ENCODE measurements around the gene VPS72. TPM values are rescaled to one million over a fixed set of nuclear protein-coding genes. Genes with fewer than 3 reads are reported as not detected.

Gene VPS72
- total and polyA plus RNA-seq, 2 of the 13 experiments (the other 11 are each of a cell fraction or from before 2014, with no cell fraction given), result 33.7 to 34.5 TPM

GRCh38 chr1:151130987-151131586 is 58.9 kb downstream of the VPS72 start:
- no peaks in the 10 kb centered on the region for H3K9me3 ChIP-seq (ENCODE audit: low read length)
- H3K27ac ChIP-seq (ENCODE audit: extremely low read length, insufficient read depth, low read length), result no peak overlapping the region
- TF ChIP-seq ZNF407 (CRISPR knock-in tag; IDR thresholded peaks at IDR 0.05; ENCODE audit: not compliant biosample characterization) (no peak), ZNF567 (CRISPR knock-in tag; IDR thresholded peaks at IDR 0.05; ENCODE audit: borderline replicate concordance) (no peak), ZNF629 (CRISPR knock-in tag; conservative IDR thresholded peaks at IDR 0.05) (peak; percentile 49; the same call in 1 of the 2 replicates), WIZ (CRISPR knock-in tag; IDR thresholded peaks at IDR 0.05) (no peak), ZBTB39 (CRISPR knock-in tag; IDR thresholded peaks at IDR 0.05) (no peak), ZNF367 (CRISPR knock-in tag; IDR thresholded peaks at IDR 0.05; ENCODE audit: borderline replicate concordance) (no peak), AGO2 (optimal IDR thresholded peaks at IDR 0.05; ENCODE audit: low read depth, low read length) (peak; percentile 32), TOE1 (CRISPR knock-in tag; IDR thresholded peaks at IDR 0.05) (no peak), ZMYM4 (CRISPR knock-in tag; IDR thresholded peaks at IDR 0.05) (no peak)
- CTCF ChIA-PET (ENCODE audit: low intra/inter-chr PET ratio, low total read pairs), result no interaction called here
- intact Hi-C loops (cut with micrococcal nuclease; ENCODE audit: unreplicated experiment) (no loop called here), in situ Hi-C loops (cut with HindIII; ENCODE audit: extremely low pct_ligation_motif_present, low pct_unique_long_range_greater_than_20kb) (no loop called here)
- 87% methylated on average over 42 of the region's 45 CpGs for WGBS (ENCODE audit: low lambda C conversion rate)
- POLR2A ChIA-PET, result no interaction called here
- no peaks in the 10 kb centered on the region for H4K20me1 ChIP-seq (ENCODE audit: insufficient read depth, low read length)
- ATAC-seq (no peak), DNase-seq (ENCODE audit: low spot score) (no peak), FAIRE-seq (no peak)
- no peak overlapping the region for H3K4me2 ChIP-seq (ENCODE audit: low read depth, low read length)
- peaks cover 5% of the 10 kb centered on the region; the same call in 1 of the 2 replicates for H3K4me1 ChIP-seq (ENCODE audit: insufficient read depth, low read length)
- H3K27me3 ChIP-seq (ENCODE audit: control insufficient read depth in 1 of 2, insufficient read depth in 2 of 2, low read length in 2 of 2), result no peaks in the 10 kb centered on the region
- H3K4me3 ChIP-seq (replicated peaks in 1 of 3; ENCODE audit: insufficient read depth in 1 of 3, low read depth in 2 of 3, low read length in 3 of 3), result no peak overlapping the region
- BruUV-seq (replicated peaks), result no TSS peak
- H3K79me2 ChIP-seq (ENCODE audit: insufficient read depth, low read length), result no peaks in the 10 kb centered on the region
- no peak overlapping the region for H3K9ac ChIP-seq (ENCODE audit: insufficient read depth, low read depth, low read length)
- H2AFZ ChIP-seq (ENCODE audit: low read length), result no peak overlapping the region
- H3K36me3 ChIP-seq (replicated peaks in 1 of 2; ENCODE audit: control insufficient read depth in 1 of 2, insufficient read depth in 2 of 2, low read length in 2 of 2), result no peaks in the 10 kb centered on the region

Measured in HepG2 (cell line).